Calu3 (cell line): ENCODE results near the gene CASS4. TPM values are rescaled to one million over a fixed set of nuclear protein-coding genes. Genes with fewer than 3 reads are reported as not detected.

Experiments used
- BruUV-seq: library from RNA; stranded (reverse); fragments of 400-500 nt; replicated peaks from 2 replicates; lab custom pipeline; 2021; lab: Mats Ljungman, UMichigan
- CTCF ChIA-PET: fragments of 300-600 bp; sonication (Branson Sonifier 250); formaldehyde crosslinking; loops from one replicate; lab custom pipeline; 2022; ENCODE audit warnings: antibody characterized with exemption; lab: Charles Lee
- DNase-seq: peaks from one replicate; pipeline ENCODE4 v3.0.0; 2022
- H3K27ac Mint-ChIP-seq: one replicate; pipeline ENCODE4 v1.8.0; 2022; ENCODE audit warnings: mixed read lengths; ENCODE audit not compliant: unreplicated experiment
- H3K27me3 Mint-ChIP-seq: one replicate; pipeline ENCODE4 v1.8.0; 2022; ENCODE audit warnings: mixed read lengths; ENCODE audit not compliant: unreplicated experiment
- H3K36me3 Mint-ChIP-seq: one replicate; pipeline ENCODE4 v1.8.0; 2022; ENCODE audit warnings: mild to moderate bottlenecking, moderate library complexity, mixed read lengths; ENCODE audit not compliant: insufficient read depth, unreplicated experiment
- H3K4me1 Mint-ChIP-seq: one replicate; pipeline ENCODE4 v1.8.0; 2022; ENCODE audit warnings: mild to moderate bottlenecking, low read depth, mixed read lengths; ENCODE audit not compliant: unreplicated experiment
- H3K4me3 Mint-ChIP-seq: one replicate; pipeline ENCODE4 v1.8.0; 2022; ENCODE audit warnings: mild to moderate bottlenecking, low read depth, moderate library complexity, mixed read lengths; ENCODE audit not compliant: unreplicated experiment
- H3K9me3 Mint-ChIP-seq: one replicate; pipeline ENCODE4 v1.8.0; 2022; ENCODE audit warnings: low read depth, mixed read lengths; ENCODE audit not compliant: unreplicated experiment
- intact Hi-C: fragments of 100-400 bp; cut with micrococcal nuclease; formaldehyde crosslinking; loops from one replicate; pipeline ENCODE4 v1.10.0; 2022; ENCODE audit not compliant: unreplicated experiment
- total RNA-seq: library from RNA; stranded (reverse); gene quantifications from 2 replicates; pipeline ENCODE4 v1.2.3, GENCODE V29; 2022
- TF ChIP-seq, protein P1 (sequence below): fragments of 200-600 bp; IDR thresholded peaks from one replicate; pipeline ENCODE4 v1.8.0; 2022; ENCODE audit warnings: antibody characterized with exemption; ENCODE audit not compliant: unreplicated experiment

CASS4 gene
- total RNA-seq, 1 experiment from 2014 or later: 0.24 TPM

DNA sequence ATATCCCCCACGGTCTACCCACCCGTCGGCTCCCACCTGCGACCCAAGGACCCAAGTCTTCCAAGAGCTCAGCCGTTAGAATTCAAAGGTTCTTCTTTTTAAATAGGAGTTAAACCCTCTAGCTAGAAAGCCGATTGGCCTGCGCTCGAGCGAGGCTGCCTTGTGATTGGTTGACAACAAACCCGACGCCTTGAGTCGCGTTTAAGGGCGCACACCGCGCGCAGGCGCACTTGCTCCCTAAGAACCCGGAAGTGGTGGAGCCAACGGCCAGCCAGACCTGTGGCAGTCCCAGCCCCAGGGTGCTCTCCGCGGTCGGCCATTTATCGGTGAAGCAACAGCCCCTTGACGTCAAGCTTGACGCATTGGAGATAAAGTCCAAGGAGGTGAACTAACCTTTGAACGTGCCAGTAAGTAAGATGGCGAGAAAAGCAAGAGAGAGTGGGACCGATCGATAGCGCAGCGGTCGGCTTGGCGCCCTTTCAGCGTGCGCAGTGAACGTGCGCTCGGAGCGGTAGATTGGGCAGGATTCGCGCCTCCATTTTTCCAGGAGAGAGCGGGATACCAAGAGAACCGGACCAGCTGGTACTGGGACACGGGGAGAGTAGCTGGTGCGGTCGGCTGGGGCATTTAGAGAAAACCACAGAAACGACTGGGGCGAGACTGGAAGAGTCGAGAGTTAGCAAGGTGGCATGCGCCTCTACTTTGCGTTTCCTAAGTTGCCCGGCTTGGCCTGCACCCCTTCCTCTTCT is 19.8 kb upstream of the CASS4 start, which contains the start of the genes AURKA and CSTF1:
Gene AURKA, minus strand, starts transcription at position 84 of the 749 bp plus-strand sequence. CDS start 4,018 bp downstream, outside the sequence.
Gene CSTF1, plus strand, starts transcription at position 514 of the 749 bp plus-strand sequence. CDS start 2,908 bp downstream, outside the sequence.
- no peaks in the 10 kb centered on the region for H3K27me3 Mint-ChIP-seq
- H3K36me3 Mint-ChIP-seq: peaks cover 23% of the 10 kb centered on the region
- TSS peak; percentile 45 for BruUV-seq
- intact Hi-C loops: loop anchor here (5.0 kb wide), 1 partner anchor 35 kb away; the partner anchor contains the start of gene FAM210B
- H3K9me3 Mint-ChIP-seq: no peaks in the 10 kb centered on the region
- no peak within 1 kb of the TSS for H3K27ac Mint-ChIP-seq
- CTCF ChIA-PET: interaction anchor here (0.8 to 1.3 kb wide), 4 partner anchors 34 to 190 kb away, joined by 3 read pairs; partner anchors contain the start of gene FAM210B
- TF ChIP-seq, protein P1, sequence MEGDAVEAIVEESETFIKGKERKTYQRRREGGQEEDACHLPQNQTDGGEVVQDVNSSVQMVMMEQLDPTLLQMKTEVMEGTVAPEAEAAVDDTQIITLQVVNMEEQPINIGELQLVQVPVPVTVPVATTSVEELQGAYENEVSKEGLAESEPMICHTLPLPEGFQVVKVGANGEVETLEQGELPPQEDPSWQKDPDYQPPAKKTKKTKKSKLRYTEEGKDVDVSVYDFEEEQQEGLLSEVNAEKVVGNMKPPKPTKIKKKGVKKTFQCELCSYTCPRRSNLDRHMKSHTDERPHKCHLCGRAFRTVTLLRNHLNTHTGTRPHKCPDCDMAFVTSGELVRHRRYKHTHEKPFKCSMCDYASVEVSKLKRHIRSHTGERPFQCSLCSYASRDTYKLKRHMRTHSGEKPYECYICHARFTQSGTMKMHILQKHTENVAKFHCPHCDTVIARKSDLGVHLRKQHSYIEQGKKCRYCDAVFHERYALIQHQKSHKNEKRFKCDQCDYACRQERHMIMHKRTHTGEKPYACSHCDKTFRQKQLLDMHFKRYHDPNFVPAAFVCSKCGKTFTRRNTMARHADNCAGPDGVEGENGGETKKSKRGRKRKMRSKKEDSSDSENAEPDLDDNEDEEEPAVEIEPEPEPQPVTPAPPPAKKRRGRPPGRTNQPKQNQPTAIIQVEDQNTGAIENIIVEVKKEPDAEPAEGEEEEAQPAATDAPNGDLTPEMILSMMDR: no peak
- peaks cover 26% of the 10 kb centered on the region for H3K4me1 Mint-ChIP-seq
- peak; percentile 99 for DNase-seq
- H3K4me3 Mint-ChIP-seq: no peak within 1 kb of the TSS

DNA sequence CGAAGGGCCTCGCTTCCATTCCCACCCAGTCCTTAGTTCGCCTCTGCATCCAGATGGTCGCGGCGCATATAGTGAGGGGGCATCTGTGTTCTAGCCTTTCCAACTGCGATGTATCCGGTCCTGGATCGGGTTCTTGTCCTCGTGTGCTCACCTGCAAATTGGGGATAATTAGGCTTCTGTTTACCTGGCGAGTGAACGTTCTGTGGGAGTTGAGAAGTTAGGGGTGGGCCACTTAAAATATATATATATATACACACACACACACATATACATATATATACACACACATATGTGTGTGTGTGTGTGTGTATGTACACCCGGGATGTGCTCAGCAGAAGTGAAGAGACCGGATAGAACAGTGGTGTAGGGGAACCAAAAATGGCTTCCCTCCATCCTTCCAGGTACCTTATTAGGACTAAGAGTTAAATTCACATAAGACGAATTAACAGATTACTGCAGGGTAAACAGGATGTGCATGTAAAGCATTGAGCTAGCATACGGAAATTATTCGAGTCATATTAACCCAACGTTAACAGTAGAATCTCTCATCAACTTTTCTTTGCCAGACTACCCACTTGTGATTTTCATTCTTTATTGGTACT is 19.1 kb upstream of the CASS4 start:
- no peak overlapping the region for H3K4me3 Mint-ChIP-seq
- CTCF ChIA-PET: interaction anchor here (1.0 to 1.3 kb wide), 3 partner anchors 68 to 191 kb away, joined by 3 read pairs; no protein-coding TSS in a partner anchor
- intact Hi-C loops: loop anchor here (5.0 kb wide), 1 partner anchor 36 kb away; the partner anchor contains the start of gene FAM210B
- H3K36me3 Mint-ChIP-seq: peaks cover 30% of the 10 kb centered on the region
- H3K4me1 Mint-ChIP-seq: peaks cover 26% of the 10 kb centered on the region
- DNase-seq: no peak
- TF ChIP-seq, protein P1: no peak
- no peaks in the 10 kb centered on the region for H3K9me3 Mint-ChIP-seq
- no peaks in the 10 kb centered on the region for H3K27me3 Mint-ChIP-seq
- H3K27ac Mint-ChIP-seq: no peak overlapping the region
- no TSS peak for BruUV-seq

DNA sequence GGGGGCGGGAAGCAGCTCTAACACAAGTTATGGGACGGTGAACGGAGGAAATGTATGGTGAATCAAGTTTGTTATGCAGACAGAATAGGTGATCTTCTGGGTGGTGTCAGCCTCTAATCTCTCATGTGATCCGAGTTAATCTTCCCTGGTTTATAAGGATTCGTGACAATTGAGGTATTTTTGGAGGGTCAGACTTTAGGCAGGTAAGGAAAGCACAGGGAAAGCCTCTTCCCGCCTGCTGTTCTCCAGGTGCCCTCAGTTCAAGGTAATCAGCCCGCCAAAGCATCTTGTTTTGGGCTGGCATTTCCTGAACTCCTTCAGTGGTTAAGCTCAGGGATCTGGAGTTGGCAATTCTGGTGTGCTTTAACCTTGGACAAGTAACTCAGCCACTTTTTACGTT is 18.4 kb upstream of the CASS4 start:
- DNase-seq: no peak
- BruUV-seq: no TSS peak
- H3K9me3 Mint-ChIP-seq: no peaks in the 10 kb centered on the region
- H3K27ac Mint-ChIP-seq: no peak overlapping the region
- TF ChIP-seq, protein P1: no peak
- H3K36me3 Mint-ChIP-seq: peaks cover 33% of the 10 kb centered on the region
- H3K4me3 Mint-ChIP-seq: no peak overlapping the region
- H3K4me1 Mint-ChIP-seq: peaks cover 25% of the 10 kb centered on the region
- H3K27me3 Mint-ChIP-seq: no peaks in the 10 kb centered on the region
- intact Hi-C loops: loop anchor here (5.0 kb wide), 1 partner anchor 36 kb away; the partner anchor contains the start of gene FAM210B
- CTCF ChIA-PET: no interaction called here

DNA sequence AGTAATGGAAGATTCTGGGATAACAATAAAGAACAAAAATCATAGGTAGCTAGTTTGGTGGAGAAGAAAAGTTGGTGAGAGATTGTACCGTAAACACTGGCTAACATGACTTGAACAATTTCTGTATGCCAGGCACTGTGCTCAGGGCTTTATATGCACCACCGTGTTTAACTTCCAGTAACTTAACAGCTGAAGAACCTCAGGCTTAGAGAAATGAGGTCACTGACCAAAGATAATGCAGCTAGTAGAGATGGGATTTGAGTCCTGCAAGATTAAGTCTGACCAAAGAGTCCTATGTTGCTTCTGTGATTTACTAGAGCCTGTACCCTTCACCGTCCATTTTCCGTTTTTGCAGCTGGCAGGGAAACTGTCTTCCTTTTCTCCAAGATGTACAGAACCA is 16.9 kb upstream of the CASS4 start:
- intact Hi-C loops: no loop called here
- Mint-ChIP-seq H3K4me3 (no peak overlapping the region), H3K36me3 (peaks cover 35% of the 10 kb centered on the region), H3K4me1 (peaks cover 10% of the 10 kb centered on the region), H3K27ac (no peak overlapping the region), H3K27me3 (no peaks in the 10 kb centered on the region), H3K9me3 (no peaks in the 10 kb centered on the region)
- TF ChIP-seq, protein P1: no peak
- DNase-seq: no peak
- BruUV-seq: no TSS peak
- CTCF ChIA-PET: no interaction called here
